Measurements from ENCODE around the gene CRACDL.

CRACDL gene

DNA sequence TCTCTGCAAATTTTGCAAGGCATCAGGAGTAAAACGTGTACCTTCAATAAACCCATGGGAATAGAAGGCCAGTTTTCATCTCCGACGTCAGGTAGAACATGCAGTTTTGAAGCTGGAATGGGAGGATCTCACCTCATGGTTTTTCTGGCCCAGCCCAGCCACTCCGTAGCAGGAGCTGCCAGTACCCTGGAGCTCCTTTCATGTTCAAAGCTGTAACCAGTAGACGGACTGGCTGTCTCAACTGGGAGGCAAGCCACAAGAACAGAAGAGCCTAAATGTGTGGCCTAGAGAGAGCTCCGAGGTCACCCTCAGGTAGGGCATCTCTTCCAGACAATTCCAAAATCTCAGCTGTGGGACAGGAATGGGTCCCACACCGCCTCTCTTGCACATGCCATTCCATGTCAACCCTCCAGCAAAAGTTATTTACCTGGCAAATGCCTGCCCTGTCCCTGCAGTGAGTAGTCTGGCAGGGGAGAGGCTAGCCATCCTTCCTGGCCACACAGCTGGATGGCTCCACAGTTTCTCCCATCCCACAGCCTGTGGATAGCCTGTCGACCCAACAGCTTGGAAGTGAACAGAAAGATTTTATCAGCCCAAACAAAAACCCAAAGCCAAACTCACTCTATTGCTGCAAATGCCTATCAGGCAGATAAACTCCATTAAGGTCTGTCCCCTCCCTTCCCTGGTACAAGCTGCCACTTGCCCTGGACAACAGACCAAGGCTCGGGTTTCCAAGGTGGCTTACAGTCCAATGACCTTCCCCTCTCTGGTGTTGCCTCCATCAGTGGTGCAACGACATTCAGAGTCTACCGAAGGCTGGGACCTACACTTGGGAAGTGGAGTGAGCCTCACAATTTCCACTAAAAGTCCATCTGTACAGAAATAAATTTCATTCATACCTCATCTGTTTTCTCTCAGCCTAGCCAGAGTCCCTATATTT lies 27.8 kb downstream of the CRACDL start:
- Histone ChIP-seq H3K27ac (no peak overlapping the region), H3K4me3 (no peak overlapping the region)
- TF ChIP-seq, protein P1, sequence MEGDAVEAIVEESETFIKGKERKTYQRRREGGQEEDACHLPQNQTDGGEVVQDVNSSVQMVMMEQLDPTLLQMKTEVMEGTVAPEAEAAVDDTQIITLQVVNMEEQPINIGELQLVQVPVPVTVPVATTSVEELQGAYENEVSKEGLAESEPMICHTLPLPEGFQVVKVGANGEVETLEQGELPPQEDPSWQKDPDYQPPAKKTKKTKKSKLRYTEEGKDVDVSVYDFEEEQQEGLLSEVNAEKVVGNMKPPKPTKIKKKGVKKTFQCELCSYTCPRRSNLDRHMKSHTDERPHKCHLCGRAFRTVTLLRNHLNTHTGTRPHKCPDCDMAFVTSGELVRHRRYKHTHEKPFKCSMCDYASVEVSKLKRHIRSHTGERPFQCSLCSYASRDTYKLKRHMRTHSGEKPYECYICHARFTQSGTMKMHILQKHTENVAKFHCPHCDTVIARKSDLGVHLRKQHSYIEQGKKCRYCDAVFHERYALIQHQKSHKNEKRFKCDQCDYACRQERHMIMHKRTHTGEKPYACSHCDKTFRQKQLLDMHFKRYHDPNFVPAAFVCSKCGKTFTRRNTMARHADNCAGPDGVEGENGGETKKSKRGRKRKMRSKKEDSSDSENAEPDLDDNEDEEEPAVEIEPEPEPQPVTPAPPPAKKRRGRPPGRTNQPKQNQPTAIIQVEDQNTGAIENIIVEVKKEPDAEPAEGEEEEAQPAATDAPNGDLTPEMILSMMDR (IDR thresholded peaks at IDR 0.05), result no peak
- no peak for DNase-seq (ENCODE audit: low spot score)

DNA sequence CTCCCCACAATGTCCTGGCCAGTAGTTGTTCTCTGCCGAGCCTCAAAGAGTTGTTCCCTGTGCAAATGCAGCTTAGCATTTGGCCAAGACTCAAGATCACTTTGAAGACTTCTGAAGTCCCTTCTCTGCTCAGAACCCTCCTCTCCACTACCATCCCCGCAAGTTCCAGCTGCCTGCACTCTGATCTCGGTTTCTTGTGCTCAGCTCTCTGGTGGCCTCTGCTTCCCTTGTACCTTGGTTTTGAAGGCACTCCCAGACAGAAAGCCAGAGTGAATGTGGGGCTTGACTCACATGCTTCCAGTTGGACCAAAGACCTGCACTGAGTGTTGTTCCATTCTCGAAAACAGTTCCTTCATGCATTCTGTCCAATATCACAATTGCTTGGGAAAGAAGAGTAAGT lies 28.6 kb downstream of the CRACDL start:
- H3K27ac ChIP-seq, result no peak overlapping the region

DNA sequence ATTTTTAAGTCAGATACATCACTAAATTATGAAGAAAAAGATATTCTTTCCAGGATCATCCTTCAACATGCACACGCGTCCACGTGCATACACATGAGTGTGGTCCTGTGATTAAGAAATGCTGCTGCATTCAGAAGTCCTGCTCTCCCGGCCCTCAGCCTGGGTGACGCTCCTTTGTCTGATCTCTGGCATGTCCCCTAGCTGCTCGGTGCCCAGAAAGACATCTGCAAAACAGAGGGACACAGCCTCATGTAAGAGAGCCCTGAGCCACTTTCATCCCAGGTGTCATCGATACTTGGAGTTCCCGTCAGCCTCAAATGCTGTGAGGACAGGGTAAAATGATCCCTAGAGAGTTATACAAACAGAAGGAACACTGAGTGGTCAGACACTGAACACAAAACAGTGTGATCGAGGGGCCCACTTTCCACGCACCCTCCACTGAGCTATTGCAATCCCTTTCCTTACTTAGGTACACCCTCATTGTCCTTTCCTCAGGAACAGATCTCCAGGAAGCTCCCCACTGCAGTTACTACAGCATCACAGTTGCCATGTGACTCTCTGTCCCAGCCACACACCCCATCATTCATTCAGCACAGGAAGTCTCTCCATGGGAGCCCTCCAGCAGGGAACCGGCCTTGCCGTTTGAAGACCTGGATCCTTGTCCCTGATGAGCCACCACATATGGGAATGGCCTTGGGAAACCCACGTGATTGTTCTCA lies 32.1 kb downstream of the CRACDL start:
- H3K27ac ChIP-seq, result no peak overlapping the region
- no peak for DNase-seq (ENCODE audit: low spot score)
- TF ChIP-seq, protein P1 (IDR thresholded peaks at IDR 0.05), result no peak

More for the DNA sequence above, 28.6 kb downstream of the CRACDL start:
- H3K4me3 ChIP-seq, result no peak overlapping the region
- DNase-seq (ENCODE audit: low spot score), result no peak
- TF ChIP-seq, protein P1 (IDR thresholded peaks at IDR 0.05), result no peak

DNA sequence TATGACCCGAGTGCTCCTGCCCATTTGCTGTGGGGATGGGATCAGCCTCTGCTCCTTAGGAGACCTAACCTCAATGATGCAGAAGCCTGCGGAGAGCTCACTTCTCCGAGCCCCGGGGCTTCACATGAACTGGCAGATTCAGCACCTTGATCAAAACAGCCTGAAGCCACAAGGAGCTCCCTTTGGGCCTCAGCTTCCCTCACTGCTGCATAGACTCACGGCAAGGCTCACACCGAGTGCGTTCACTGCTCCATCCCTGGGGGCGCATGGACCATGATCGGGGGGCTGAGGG lies 33.0 kb downstream of the CRACDL start:
- H3K27ac ChIP-seq, result no peak overlapping the region
- TF ChIP-seq, protein P1 (IDR thresholded peaks at IDR 0.05), result no peak
- no peak for DNase-seq (ENCODE audit: low spot score)
- H3K4me3 ChIP-seq, result no peak overlapping the region

More for the DNA sequence above, 32.1 kb downstream of the CRACDL start:
- no peak overlapping the region for H3K4me3 ChIP-seq

DNA sequence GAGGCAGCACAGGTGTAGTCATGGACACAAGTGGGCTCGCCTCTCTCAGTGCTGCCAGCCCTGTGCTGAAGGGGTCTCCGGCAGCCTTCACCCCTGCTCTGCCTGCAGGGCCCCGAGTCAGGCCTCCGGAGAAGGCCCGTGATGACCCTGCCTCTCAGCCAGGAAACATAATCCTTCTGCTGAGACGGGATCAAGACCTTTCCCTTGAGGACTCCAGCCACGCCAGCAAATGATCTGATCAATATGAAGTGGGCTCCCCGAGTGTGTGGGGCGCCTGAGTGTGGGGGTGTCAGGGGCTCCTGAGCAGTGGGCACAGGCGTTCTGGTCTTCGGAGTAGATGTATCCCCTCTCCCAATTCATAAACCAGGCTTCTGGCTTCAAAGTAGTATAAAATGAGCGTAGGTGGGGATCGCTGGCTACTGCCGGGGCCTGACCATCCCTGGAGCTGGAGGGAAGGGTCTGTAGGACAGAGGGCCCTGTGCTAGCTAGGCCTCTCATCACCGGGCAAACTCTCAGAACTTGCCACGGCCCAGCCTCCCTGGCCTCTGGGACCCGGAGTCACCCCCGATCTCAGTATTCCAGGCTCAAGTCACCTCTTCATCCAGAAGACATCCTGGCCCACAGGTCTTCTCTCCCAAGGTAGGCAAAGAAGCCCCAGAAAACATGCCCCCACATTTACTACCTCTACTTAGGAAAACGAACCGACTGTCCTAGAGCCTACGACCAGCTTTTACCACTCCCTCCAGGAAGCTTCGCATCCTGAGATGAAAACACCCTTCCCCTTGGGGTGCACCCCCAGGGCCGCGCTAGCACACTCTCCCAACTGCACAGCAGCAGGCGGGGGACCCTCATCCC lies 33.6 kb downstream of the CRACDL start:
- DNase-seq (ENCODE audit: low spot score), result no peak
- no peak overlapping the region for H3K27ac ChIP-seq
- no peak overlapping the region for H3K4me3 ChIP-seq
- TF ChIP-seq, protein P1 (IDR thresholded peaks at IDR 0.05), result no peak

DNA sequence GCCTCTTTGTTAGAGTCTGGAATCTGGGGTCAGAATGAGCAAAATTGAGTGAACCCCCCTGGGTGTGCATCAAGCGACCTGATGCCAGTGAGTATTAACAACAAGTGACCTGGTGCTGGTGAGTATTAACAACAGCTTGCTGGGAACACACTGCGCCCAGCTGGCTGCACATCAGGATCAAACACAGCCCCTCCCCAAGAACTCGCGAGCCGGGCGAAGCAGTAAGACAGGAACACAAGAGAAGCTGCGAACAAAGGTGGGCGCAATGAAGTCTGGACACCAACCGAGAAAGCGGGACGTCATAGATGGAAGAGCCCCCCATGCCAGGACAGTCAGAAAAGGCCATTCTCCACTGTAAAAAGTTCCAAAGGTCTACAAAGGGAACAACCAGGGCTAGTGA lies 34.3 kb downstream of the CRACDL start:
- Histone ChIP-seq H3K4me3 (no peak overlapping the region), H3K27ac (no peak overlapping the region)
- no peak for DNase-seq (ENCODE audit: low spot score)
- TF ChIP-seq, protein P1 (IDR thresholded peaks at IDR 0.05), result no peak

All from coronary artery (tissue), 2 donors.